Measurements from ENCODE around the gene RNF214.
A peak's percentile ranks its signal among the peaks of the same experiment; 100 is the strongest.
"Not testable (repeated sequence)": the region's sequence is repeated elsewhere in the genome, so short reads cannot be mapped to it uniquely, and the experiment has no call there.

The RNF214 gene

GRCh38 chr11:117231842-117232091, 704 bp upstream of the RNF214 start, which contains the start of gene PCSK7:
PCSK7 (minus strand) TSS chr11:117232073; CDS start chr11:117229844, 2,229 bp downstream.
- DNase-seq (ENCODE audit: low read depth): no peak

GRCh38 chr11:117232911-117233409, 489 bp downstream of the RNF214 start:
- DNase-seq (ENCODE audit: low read depth): no peak

- DNase-seq (ENCODE audit: low read depth): no peak
These were observed 5.8 kb downstream of the RNF214 start for GRCh38 chr11:117238221-117238620.

DNA sequence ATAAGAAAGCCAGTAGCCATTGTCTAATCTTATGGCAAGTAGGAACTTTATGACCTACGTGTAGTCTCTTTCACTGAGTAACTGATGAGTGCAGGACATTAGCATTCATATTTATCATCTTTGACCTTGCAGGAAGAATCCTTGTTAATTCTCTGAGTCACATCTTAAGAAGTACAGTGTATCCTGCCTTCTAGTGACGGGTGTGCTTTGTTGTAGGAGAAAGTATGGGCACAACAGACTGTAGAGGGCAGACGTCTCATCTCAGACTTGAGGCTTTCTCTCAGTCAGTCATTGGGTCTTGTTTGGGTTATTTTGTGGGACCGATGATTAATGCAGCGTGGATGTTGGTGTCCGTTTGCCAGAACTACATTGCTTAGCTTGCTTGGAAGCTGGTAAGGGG, 6.8 kb downstream of the RNF214 start:
- peak; percentile 94 for DNase-seq (ENCODE audit: low read depth)

- no peak for DNase-seq (ENCODE audit: low read depth)
These were observed 15.9 kb downstream of the RNF214 start for GRCh38 chr11:117248341-117248740.

DNA sequence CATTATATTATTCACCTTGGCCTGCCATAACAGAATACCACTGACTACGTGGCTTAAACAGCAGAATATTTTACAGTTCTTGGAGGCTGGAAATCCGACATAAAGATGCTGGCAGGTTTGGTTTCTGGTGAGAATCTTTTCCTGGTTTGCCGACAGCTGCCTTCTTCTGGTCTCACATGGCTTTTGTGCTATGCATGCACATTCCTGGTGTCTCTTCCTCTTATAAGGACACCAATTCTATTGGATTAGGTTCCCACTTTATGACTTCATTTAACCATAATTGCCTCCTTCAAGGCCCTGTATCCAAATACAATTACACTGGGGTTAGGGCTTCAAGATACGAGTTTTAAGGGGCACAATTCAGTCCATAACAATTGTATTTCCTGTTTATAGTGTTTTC, 17.1 kb downstream of the RNF214 start:
- DNase-seq (ENCODE audit: low read depth): no peak

- DNase-seq (ENCODE audit: low read depth): no peak
These were observed 19.0 kb downstream of the RNF214 start for GRCh38 chr11:117251506-117251905.

GRCh38 chr11:117255966-117256365, 23.5 kb downstream of the RNF214 start:
- no peak for DNase-seq (ENCODE audit: low read depth)

- no peak for DNase-seq (ENCODE audit: low read depth)
These were observed 24.1 kb downstream of the RNF214 start for GRCh38 chr11:117256573-117256972.

DNA sequence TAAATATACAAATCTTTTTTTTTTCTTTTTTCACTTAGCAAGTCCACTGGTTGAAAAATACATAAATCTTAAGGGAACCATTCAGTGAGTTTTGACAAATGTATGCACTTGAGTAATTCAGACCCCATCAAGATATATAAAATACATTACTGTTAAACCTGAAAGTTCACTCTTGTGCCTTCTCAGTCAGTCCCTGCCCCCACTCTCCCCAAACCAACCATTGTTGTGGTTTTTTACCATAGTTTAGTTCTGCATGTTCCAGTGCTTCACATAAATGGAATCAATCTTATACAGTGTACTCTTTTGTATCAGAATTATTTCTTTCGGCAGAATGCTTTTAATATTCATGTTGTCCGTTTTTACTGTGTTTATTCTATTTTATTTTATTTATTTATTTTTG, 26.1 kb downstream of the RNF214 start:
- no peak for DNase-seq (ENCODE audit: low read depth)

- DNase-seq (ENCODE audit: low read depth): peak; percentile 35
These were observed 26.9 kb downstream of the RNF214 start for GRCh38 chr11:117259417-117259816.

- DNase-seq (ENCODE audit: low read depth): not testable (repeated sequence)
These were observed 32.3 kb downstream of the RNF214 start for GRCh38 chr11:117264624-117265323.

DNA sequence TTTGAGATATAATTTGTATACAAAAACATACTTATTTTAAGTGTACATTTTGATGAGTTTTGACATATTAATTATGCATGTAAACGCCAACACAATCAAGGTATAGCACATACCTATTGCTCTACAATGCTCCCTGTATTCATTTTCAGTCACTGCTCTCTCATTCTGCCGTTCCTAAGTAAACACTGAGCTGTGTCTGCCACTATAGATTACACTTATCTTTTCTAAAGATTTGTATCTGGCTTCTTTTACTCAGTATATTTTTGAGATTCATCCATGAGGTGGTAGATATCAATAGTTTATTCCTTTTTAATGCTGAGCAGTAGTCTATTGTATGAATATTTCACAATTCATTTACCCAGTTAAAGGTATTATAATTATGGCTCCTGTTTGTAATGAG, 33.3 kb downstream of the RNF214 start:
- DNase-seq (ENCODE audit: low read depth): no peak

DNA sequence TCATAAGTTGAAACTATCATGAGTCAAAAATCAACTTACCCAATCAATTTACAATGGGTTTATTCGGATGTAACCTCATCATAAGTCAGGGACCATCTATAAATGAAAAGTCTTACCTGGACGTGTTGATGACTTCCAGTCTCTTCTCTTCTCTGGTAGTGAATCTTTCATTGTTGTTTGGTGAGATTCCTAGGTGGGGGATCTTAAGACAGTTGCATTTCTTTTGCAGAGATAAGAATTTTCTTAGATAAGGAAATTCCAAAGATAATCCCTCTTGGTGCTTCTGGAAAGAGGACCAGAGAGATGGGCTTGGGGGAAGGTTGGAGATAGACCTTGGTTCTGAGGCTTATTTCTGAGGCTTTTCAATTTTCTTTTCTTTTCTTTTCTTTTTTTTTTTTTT, 37.4 kb downstream of the RNF214 start:
- DNase-seq (ENCODE audit: low read depth): no peak

DNA sequence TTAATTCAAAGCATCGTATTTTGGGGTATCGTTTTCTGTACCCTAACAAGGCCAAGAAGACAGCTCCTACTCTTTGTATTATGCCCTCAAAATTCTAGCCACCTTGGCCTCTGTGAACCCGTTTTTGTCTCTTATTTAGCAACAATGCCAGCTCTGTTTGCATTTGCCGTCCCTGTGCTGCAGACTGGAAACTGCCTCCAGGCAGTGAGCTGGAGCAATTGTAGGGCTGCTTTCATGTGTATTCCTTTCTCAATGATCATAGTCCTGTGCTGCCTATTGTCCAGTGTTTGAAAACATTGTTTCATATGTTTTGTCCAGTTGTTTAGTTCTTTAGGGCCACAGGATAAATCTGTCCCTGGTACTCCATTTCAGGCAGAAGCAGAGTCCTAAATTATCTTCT, 38.7 kb downstream of the RNF214 start:
- DNase-seq (ENCODE audit: low read depth): no peak

DNA sequence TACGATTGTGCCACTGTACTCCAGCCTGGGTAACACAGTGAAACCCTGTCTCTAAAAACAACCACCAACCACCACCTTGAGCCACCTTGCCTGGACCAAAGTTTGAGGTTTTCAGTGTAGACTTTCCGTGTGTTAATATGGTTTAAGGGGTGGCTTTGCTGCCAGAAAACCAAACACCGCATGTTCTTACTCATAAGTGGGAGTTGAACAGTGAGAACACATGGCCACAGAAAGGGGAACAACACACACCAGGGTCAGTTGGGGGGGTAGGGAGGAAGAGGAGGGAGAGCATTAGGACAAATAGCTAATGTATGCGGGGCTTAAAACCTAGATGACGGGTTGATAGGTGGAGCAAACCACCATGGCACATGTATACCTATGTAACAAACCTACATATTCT, 39.7 kb downstream of the RNF214 start:
- not testable (repeated sequence) for DNase-seq (ENCODE audit: low read depth)

- DNase-seq (ENCODE audit: low read depth): peak; percentile 55
These were observed 41.2 kb downstream of the RNF214 start for GRCh38 chr11:117273550-117274289.

DNA sequence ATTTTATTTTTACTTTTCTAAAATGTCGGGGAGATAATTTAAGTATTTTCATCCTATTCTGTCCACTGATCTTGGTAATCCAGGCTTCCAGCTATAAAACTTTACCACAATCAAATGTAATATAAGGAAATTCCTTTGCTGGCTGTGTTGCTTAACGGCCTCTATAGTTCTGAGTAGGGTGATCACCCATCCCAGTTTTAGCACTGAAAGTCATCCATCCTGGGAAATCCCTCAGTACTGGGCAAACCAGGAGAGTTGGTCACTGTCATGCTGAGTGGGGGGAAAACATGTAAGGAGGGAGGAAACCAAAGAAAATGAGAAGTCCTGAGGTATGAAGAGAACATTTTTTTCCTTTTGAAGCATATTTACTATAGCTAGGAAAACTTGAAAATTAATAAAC, 45.9 kb downstream of the RNF214 start:
- DNase-seq (ENCODE audit: low read depth): no peak

GRCh38 chr11:117279711-117280376, 47.4 kb downstream of the RNF214 start:
- DNase-seq (ENCODE audit: low read depth): no peak

- DNase-seq (ENCODE audit: low read depth): peak; percentile 93
These were observed 48.7 kb downstream of the RNF214 start for GRCh38 chr11:117281159-117281558.

DNA sequence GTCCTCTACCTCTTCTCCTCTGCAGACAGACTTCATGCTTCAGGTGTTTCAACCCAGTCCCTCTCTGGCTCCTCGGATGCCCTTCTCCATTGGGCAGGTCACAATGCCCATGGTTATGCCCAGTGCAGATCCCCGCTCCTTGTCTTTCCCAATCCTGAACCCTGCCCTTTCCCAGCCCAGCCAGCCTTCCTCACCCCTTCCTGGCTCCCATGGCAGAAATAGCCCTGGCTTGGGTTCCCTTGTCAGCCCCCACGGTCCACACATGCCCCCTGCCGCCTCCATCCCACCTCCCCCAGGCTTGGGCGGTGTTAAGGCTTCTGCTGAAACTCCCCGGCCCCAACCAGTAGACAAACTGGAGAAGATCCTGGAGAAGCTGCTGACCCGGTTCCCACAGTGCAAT, 49.4 kb downstream of the RNF214 start:
- DNase-seq (ENCODE audit: low read depth): no peak

DNA sequence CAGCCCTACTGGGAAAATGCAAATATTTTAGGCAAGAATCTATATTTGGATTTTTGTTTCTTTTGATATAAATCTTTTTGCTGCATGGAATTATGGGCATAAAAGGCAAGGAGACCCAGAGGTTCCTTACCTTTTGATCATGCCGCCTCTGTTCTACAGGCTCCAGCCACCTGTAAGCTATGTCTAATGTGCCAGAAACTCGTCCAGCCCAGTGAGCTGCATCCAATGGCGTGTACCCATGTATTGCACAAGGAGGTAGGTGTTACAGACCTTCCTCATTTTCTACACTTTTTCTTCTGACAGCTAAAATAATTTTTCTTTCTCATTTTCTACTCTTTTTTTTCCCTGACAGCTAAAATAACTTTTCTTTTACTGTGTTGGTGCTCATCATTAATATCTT, 50.5 kb downstream of the RNF214 start:
- DNase-seq (ENCODE audit: low read depth): no peak

DNA sequence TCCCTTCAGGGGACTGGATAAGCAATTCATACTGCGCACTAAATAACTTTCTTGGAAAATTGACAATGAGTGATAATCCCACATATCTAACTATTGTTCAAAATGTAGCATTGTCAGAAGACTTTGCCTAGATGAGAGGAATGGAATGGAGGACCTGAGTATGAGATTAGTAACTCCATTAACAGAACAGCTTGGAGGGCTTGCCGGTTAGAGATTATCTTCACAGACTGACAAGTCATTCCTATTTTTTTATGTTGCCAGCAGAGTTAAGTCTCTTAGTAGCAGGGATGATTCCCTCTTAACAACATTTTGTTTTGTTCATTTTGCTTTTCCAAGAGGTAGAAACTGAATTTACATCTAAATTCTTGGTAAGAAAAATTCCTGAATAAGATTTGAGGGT, 51.6 kb downstream of the RNF214 start:
- DNase-seq (ENCODE audit: low read depth): no peak
